DMS 273 treated with DMSO at 0.1 percent for 48 hours (cell line): ENCODE results near the gene FYCO1.

Experiments used
- DNase-seq: peaks from one replicate; lab custom pipeline; 2025; lab: John Stamatoyannopoulos, UW

The FYCO1 gene

DNA sequence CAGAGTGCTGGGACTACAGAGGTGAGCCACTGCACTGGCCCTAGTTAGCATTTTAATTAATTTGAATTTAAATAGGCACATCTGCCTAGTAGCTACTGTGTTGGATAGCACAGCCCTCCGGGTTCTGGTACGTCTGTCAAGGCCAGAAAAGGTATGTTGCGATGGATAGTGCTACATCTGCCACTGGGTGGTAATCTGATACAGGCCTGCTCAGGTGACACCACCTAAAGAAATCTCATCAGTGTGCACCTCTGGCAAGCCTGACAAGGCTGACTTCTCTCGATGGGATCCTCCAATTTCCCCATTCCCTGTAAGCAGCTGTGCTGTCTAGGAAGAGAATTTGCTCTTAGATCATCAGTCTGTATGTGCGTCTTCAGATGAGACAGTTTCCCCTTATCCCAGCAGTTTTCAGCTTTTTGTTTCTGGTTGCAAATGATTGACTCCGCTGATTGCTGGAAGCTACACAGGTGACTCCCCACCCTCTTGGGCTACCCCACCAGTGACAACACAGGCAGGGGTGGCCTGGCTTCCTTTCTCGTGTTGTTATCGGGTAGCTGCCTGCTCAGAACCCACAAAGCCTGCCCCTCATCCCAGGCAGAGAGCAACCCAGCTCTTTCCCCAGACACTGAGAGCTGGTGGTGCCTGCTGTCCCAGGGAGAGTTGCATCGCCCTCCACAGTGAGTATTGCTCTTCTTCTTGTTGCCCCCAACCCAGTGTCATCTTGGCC, 109.5 kb downstream of the FYCO1 start, which contains the start of gene CCR9:
CCR9 (plus strand) TSS at position 565 of the 727 bp plus-strand sequence. CDS start 8,391 bp downstream, outside the sequence.
- DNase-seq: no peak

DNA sequence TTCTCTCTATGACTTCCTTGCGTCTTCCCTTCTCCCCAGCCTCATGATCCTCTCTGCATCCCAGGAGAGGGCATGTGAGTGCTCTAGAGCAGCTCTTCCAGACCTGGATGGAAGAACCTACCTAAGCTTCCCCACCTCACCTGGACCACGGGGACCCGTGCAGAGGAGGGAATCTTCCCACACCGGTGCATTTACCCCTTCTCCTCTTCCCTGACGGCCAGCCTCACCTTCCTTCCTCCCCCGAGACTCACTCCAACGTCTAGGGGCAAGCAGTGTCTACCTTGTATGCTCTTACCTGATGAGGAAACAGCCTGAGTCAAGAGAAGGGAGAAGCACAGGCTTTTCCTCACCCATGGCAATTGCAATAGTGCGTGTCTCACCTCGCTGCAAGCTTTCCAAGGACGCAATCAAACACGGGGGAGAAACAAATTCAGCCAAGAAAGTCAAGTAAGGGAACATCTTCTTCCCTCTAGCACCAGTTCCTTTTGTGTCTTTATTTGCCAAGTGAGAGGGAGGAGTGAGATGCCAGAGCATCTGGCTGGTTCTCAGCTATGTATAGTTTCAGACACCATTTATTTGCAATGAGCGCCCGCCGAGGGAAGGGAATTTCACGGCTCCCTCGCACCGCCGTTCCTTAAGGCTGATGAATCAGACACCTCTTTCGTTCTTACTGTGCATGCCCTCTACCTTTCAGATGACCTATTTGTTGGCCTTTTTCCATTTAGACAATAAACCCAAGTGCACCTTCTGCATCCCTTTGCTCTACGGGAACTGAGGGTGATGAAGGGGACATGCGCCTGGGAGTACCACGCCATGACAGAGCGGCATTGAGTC, 111.0 kb downstream of the FYCO1 start:
- DNase-seq: no peak

DNA sequence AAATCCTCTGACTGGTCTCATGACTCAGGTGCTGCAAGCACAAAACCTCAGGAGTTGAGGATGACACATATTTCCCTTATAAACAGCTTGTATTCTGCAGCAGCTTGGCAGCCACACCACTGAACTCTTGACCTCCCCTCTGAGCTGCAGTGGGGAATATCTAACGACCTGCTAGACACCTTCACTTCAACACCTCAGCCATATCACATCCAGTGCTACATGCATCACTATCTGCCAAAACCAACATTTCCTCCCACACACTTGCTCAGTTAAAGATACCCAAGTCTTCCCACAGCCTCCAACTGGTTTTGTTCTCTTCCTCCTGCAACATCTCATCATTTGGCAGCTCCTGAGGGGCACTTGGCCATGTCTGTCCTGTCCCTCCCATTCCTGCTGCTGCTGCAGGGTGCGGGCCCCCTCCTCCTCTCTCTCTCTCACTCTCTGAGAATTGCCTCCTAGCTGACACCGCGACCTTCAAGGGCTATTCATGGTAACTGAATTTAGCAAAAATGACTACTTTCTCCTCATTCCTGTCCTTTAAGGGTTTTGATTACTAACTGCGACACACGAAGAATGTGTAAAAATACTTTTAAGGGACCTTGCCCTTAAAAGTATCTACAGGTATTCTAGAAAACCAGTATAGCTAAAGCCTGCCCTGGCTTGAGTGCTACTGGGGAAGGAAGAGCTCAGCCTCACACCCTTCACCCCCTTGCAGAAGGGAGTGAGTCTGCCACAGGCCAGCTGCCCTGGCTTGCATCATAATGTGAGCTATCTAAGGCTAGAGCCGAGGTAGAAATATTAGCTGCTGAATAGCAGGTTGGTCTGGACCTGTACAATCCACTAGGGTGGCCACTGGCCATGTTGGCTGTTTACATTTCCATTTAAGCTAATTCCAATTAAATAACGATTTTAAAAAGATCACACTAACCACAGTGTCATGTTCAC, 114.3 kb downstream of the FYCO1 start:
- DNase-seq: no peak

DNA sequence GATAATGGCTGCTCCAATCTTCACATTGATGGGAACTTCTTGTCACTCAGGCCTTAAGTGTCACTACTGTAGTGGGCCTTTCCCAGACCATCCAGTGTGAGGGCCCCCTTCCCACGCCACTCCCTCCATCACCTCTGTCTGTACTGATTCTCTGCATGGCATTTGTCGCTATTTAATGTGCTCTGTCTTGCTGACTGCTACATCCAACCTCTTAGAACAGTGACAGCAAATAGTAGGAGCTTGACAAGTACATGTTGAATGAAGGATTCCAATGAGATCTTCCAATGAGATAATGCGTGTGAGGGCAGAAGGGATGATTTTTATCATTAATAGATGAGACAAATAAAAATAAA, 114.9 kb downstream of the FYCO1 start:
- no peak for DNase-seq

DNA sequence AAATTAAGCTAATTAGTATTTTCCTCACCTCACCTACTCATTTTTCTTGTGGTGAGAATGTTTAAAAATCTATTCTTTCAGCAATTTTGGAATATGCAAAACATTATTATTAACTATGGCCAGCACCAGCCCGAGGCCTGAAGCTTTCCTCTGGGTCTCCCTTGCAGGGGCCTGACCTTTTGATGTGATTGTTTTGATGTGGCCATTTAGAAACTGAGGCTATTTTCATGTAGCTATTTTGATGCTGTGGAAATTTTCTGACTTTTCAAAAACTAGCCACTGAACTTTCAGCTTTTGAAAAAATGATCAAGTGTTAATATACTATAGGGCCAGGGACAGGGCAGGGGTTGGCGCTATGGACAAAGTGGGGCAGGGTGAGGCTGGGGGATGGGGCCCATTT, 117.5 kb downstream of the FYCO1 start:
- DNase-seq: no peak

DNA sequence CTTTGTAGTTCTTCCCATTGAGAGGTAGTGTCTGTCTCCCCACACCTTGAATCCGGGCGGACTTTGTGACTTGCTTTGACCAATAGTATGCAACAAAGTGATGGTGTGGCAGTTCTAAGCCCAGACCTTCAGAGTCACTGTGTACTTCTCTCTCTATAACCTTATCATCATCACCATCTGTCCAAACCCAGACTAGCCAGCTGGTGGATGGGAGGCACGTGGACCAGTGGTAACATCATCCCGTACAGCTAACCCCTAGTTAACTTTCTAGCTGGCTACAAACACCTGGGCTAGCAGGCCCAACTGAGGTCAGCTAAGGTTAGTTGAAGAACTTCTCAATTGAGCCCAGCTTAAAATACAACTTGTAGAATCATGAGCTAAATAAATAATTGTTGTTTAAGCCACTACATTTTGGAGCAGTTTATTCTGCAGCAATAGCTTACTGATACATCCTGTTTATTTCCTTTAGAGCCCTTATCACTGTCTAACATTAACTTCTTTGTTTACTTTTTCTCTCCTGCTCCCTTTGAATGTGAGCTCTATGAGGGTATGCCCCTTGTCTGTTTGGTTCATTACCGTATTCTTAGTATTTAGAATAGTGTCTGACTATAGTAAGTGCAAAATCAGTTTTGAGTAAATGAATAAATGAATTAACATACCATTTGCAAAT, 120.8 kb downstream of the FYCO1 start:
- peak; percentile 50 for DNase-seq

DNA sequence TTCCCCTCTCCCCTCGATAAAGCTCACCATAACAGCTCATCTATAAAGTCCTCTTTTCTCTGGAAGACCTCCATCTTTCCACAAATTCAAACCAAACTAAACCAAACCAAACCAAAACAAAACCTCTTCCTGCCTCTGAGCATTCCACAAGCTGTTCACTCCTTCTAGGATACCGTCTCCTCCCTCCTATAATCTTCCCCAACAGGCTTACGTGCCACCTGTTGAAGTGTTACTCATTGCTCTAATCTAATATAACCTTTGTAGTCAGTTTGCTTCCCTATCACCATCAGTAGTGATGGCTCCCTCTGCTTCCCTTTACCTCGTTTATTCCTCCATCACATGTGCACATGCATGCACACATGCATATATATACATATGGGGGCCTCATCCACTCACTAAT, 122.0 kb downstream of the FYCO1 start:
- DNase-seq: no peak

DNA sequence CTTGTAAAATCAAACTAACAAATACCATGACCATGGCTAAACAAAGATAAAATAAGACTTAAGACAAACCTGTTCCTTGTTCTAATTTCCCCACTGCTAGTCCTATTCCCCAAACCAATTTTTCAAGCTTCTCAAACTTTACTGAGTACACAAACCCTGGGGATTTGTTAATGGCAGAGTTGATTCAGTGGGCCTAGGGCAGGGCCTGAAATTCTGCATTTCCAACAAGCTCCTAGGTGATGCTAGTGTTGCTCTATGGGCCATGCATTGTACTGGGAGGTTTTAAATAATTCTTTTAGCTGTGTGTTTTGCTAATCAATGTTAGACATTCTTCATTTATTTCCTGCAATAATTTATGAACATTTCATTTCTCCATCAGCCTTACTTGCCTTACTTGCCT, 122.6 kb downstream of the FYCO1 start:
- no peak for DNase-seq

DNA sequence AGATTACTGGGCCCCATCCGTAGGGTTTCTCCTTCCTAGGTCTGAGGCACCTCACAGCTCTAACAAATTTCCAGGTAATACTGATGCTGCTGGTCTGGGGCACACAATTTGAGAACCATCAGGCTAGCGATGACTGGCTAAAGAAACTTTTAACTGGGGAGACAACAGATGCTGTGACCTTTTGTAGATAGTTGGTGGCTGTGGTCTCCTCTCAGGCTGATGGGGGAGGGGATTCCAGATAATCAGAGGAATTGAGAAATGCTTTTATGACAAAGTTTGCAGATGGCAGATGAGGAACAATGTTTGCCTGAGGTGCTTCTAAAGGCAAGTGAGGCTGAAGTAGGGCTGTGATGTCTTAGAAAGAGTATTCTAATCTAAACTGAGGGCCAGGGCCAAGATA, 123.1 kb downstream of the FYCO1 start:
- no peak for DNase-seq

DNA sequence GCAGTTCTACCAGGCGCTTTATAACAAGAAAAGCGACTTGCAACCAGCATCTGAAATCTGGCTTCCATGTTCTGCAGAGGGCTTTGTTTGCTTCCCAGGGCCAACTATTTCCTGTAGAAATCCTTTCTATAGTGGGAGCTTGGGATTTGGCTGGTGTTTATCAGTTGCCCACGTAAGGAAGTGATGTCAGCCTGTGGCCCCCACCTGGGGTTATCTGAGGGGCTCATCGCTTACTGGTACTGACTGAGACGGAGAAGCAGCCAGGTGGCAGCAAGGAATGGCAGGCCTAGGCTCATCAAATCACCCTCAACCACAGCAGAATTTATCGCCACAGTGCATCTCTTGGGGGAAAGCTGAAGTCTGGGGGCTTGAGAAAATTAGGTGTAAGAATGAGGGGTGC, 123.8 kb downstream of the FYCO1 start:
- DNase-seq: no peak

DNA sequence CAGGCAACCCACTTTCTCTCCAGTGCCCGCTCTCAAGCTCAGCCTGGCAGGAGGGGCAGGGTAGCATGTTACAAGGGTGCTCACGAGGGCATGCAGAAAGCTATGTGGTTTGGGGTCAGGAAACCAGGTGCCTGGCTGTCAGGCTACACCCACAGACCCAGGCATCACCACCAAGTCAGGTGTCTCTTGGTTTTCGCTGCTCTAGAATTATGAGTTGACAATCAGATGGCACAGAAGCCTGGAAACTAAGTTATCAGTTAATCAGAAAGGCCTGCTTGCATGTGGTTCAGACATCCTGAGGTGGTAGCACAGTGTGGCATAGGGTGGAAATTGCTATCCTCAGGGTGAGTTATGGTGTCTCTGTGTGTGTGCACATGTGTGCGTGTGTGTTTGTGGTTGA, 125.5 kb downstream of the FYCO1 start:
- no peak for DNase-seq

DNA sequence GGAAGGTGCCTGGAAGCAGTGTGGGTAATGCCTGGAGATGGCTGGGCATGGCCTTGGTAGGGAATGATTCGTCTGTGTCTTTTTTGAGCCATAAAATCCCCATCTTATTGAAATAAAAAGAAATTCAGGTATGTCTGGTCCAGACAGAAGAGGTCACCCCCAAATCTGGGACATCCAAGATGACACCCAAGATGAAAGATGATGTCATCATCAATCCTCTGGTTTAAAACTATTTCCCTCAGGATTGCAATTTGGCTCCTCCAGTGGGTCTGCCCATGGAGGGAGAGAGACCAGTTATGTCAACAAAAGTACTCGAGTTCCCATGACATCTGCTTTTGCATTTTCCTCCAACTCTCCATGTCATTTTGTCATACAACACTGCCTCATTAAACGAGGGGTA, 126.0 kb downstream of the FYCO1 start:
- DNase-seq: no peak

DNA sequence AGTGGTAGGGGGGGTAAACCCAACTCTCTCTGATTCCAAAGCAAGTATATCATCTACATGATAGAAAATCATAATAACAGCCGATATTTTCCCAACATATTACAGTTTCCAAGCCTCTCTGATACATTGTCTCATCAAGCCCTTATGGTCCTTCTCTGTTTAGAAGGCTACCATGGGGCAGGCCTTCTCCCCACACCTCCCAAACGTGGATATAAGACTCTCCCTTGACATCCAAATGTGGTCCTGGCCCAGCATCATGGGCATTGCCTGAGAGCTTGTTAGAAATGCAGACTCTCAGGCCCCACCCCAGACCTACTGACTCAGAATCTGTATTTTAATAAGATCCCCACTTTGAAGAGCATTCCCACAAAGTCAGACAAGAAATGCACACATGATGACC, 127.0 kb downstream of the FYCO1 start:
- DNase-seq: no peak

DNA sequence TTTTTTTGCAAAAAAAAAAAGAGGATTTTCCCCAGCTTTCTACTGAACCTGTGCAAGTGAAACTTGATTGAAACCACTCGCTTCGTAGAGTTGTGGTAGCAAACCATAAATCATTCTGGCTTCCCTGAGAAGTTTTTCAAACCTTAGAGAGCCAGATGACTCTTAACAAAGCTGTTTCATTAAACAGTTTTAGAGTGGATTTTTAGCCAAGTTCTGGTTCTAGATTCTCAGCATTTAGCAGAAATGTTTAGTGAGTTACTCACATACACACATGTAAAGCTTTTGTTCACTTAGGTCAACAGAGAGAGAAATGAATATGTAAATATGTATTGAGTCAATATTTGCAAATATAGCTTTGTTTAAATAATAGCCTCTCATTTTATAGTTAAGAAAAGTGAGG, 127.4 kb downstream of the FYCO1 start:
- DNase-seq: no peak
